Kasumi-1 (cell line): ENCODE measurements around the gene KCNQ4.

ENCODE experiments used
- DNase-seq, 2 experiments: peaks; one replicate each; lab custom pipeline; 2025; lab: John Stamatoyannopoulos, UW

The KCNQ4 gene

GRCh38 chr1:40795811-40796586 is 12.4 kb downstream of the KCNQ4 start:
- no peak for DNase-seq

- peak; percentile 25 to 54 for DNase-seq
These were observed 13.5 kb downstream of the KCNQ4 start for GRCh38 chr1:40796939-40797667.

- DNase-seq: no peak
These were observed 14.1 kb downstream of the KCNQ4 start for GRCh38 chr1:40797668-40798010.

GRCh38 chr1:40798366-40799281 is 15.0 kb downstream of the KCNQ4 start:
- no peak for DNase-seq

- DNase-seq: peak in 1 of 2 experiments; percentile 8
These were observed 15.8 kb downstream of the KCNQ4 start for GRCh38 chr1:40799351-40799867.

- no peak for DNase-seq
These were observed 18.1 kb downstream of the KCNQ4 start for GRCh38 chr1:40801742-40802077.

GRCh38 chr1:40802078-40802741 is 18.6 kb downstream of the KCNQ4 start:
- peak; percentile 64 to 68 for DNase-seq

GRCh38 chr1:40802742-40803113 is 19.1 kb downstream of the KCNQ4 start:
- DNase-seq: peak; percentile 22 to 33

- DNase-seq: no peak
These were observed 19.9 kb downstream of the KCNQ4 start for GRCh38 chr1:40803447-40803846.

- DNase-seq: no peak
These were observed 20.3 kb downstream of the KCNQ4 start for GRCh38 chr1:40803902-40804301.

- no peak for DNase-seq
These were observed 22.7 kb downstream of the KCNQ4 start for GRCh38 chr1:40806240-40806639.

GRCh38 chr1:40806731-40807695 is 23.4 kb downstream of the KCNQ4 start:
- no peak for DNase-seq

- no peak for DNase-seq
These were observed 24.4 kb downstream of the KCNQ4 start for GRCh38 chr1:40808002-40808401.

GRCh38 chr1:40808444-40808843 is 24.9 kb downstream of the KCNQ4 start:
- DNase-seq: no peak

- peak in 1 of 2 experiments; percentile 10 for DNase-seq
These were observed 25.3 kb downstream of the KCNQ4 start for GRCh38 chr1:40808909-40809308.

GRCh38 chr1:40810927-40811326 is 27.3 kb downstream of the KCNQ4 start:
- no peak for DNase-seq

- DNase-seq: no peak
These were observed 31.8 kb downstream of the KCNQ4 start for GRCh38 chr1:40815420-40815819.

GRCh38 chr1:40817791-40818263 is 34.2 kb downstream of the KCNQ4 start:
- no peak for DNase-seq

GRCh38 chr1:40818264-40818961 is 34.8 kb downstream of the KCNQ4 start:
- no peak for DNase-seq

- no peak for DNase-seq
These were observed 35.5 kb downstream of the KCNQ4 start for GRCh38 chr1:40819101-40819500.
